NCI-H1694 treated with DMSO at 0.1 percent for 48 hours (cell line): ENCODE results near the gene SPECC1L.

Experiments used
- DNase-seq: peaks from one replicate; lab custom pipeline; 2025; lab: John Stamatoyannopoulos, UW

SPECC1L gene

GRCh38 chr22:24417200-24417599 is 146.6 kb downstream of the SPECC1L start:
- DNase-seq: no peak

- DNase-seq: no peak
Measured at GRCh38 chr22:24417901-24418641, 147.4 kb downstream of the SPECC1L start.

- DNase-seq: no peak
Measured at GRCh38 chr22:24418786-24419474, 148.3 kb downstream of the SPECC1L start.

- DNase-seq: no peak
Measured at GRCh38 chr22:24419475-24419850, 148.8 kb downstream of the SPECC1L start.

GRCh38 chr22:24420072-24420976 is 149.7 kb downstream of the SPECC1L start:
- no peak for DNase-seq

GRCh38 chr22:24420977-24421343 is 150.3 kb downstream of the SPECC1L start:
- DNase-seq: no peak

GRCh38 chr22:24421428-24421931 is 150.8 kb downstream of the SPECC1L start:
- DNase-seq: no peak

GRCh38 chr22:24422102-24422665 is 151.6 kb downstream of the SPECC1L start:
- DNase-seq: no peak

- no peak for DNase-seq
Measured at GRCh38 chr22:24423519-24424000, 152.9 kb downstream of the SPECC1L start.

- DNase-seq: no peak
Measured at GRCh38 chr22:24424001-24424900, 153.6 kb downstream of the SPECC1L start.

GRCh38 chr22:24424901-24425775 is 154.5 kb downstream of the SPECC1L start:
- DNase-seq: no peak

- no peak for DNase-seq
Measured at GRCh38 chr22:24426436-24426835, 155.8 kb downstream of the SPECC1L start.

- no peak for DNase-seq
Measured at GRCh38 chr22:24426851-24427499, 156.3 kb downstream of the SPECC1L start.

- no peak for DNase-seq
Measured at GRCh38 chr22:24427500-24428164, 157.0 kb downstream of the SPECC1L start, which contains the start of gene ADORA2A. TSS of gene ADORA2A (plus strand) at chr22:24427599. CDS start at chr22:24433405, 5,806 bp downstream.

- DNase-seq: peak; percentile 21
Measured at GRCh38 chr22:24428751-24429410, 158.2 kb downstream of the SPECC1L start.

- no peak for DNase-seq
Measured at GRCh38 chr22:24429411-24430365, 159.1 kb downstream of the SPECC1L start.
